ENCODE data around the gene TSEN2. TPM values are rescaled to one million over a fixed set of nuclear protein-coding genes. Genes with fewer than 3 reads are reported as not detected.

The TSEN2 gene
- total RNA-seq, 1 donor = 12.7 TPM

- H3K9me3 ChIP-seq (ENCODE audit: low read depth, low read length) = no peaks in the 10 kb centered on the region
- H3K4me1 ChIP-seq (ENCODE audit: insufficient read depth, low read length) = no peaks in the 10 kb centered on the region
- H3K4me3 ChIP-seq (ENCODE audit: low read length) = no peak overlapping the region
- no peaks in the 10 kb centered on the region for H3K27me3 ChIP-seq (ENCODE audit: insufficient read depth, low read length)
These were observed 12.1 kb downstream of the TSEN2 start for GRCh38 chr3:12496453-12496761.

- Histone ChIP-seq H3K4me1 (ENCODE audit: insufficient read depth, low read length) (peaks cover 8% of the 10 kb centered on the region), H3K4me3 (ENCODE audit: low read length) (no peak overlapping the region), H3K9me3 (ENCODE audit: low read depth, low read length) (no peaks in the 10 kb centered on the region), H3K27me3 (ENCODE audit: insufficient read depth, low read length) (no peaks in the 10 kb centered on the region)
These were observed 15.2 kb downstream of the TSEN2 start for GRCh38 chr3:12499474-12499873.

GRCh38 chr3:12501360-12502020 lies 17.2 kb downstream of the TSEN2 start:
- no peaks in the 10 kb centered on the region for H3K9me3 ChIP-seq (ENCODE audit: low read depth, low read length)
- H3K4me3 ChIP-seq (ENCODE audit: low read length) = no peak overlapping the region
- peaks cover 8% of the 10 kb centered on the region for H3K4me1 ChIP-seq (ENCODE audit: insufficient read depth, low read length)
- no peaks in the 10 kb centered on the region for H3K27me3 ChIP-seq (ENCODE audit: insufficient read depth, low read length)

- H3K4me1 ChIP-seq (ENCODE audit: insufficient read depth, low read length) = peaks cover 8% of the 10 kb centered on the region
- H3K9me3 ChIP-seq (ENCODE audit: low read depth, low read length) = no peaks in the 10 kb centered on the region
- H3K27me3 ChIP-seq (ENCODE audit: insufficient read depth, low read length) = no peaks in the 10 kb centered on the region
- H3K4me3 ChIP-seq (ENCODE audit: low read length) = no peak overlapping the region
These were observed 19.1 kb downstream of the TSEN2 start for GRCh38 chr3:12503126-12503957.

- no peaks in the 10 kb centered on the region for H3K9me3 ChIP-seq (ENCODE audit: low read depth, low read length)
- no peak overlapping the region for H3K4me3 ChIP-seq (ENCODE audit: low read length)
- no peaks in the 10 kb centered on the region for H3K27me3 ChIP-seq (ENCODE audit: insufficient read depth, low read length)
- peaks cover 8% of the 10 kb centered on the region for H3K4me1 ChIP-seq (ENCODE audit: insufficient read depth, low read length)
These were observed 22.0 kb downstream of the TSEN2 start for GRCh38 chr3:12506201-12506709.

- Histone ChIP-seq H3K27me3 (ENCODE audit: insufficient read depth, low read length) (no peaks in the 10 kb centered on the region), H3K4me3 (ENCODE audit: low read length) (no peak overlapping the region), H3K9me3 (ENCODE audit: low read depth, low read length) (no peaks in the 10 kb centered on the region), H3K4me1 (ENCODE audit: insufficient read depth, low read length) (peaks cover 8% of the 10 kb centered on the region)
These were observed 23.5 kb downstream of the TSEN2 start for GRCh38 chr3:12507591-12508281.

GRCh38 chr3:12508291-12508700 lies 24.0 kb downstream of the TSEN2 start:
- Histone ChIP-seq H3K4me1 (ENCODE audit: insufficient read depth, low read length) (peaks cover 8% of the 10 kb centered on the region), H3K27me3 (ENCODE audit: insufficient read depth, low read length) (no peaks in the 10 kb centered on the region), H3K9me3 (ENCODE audit: low read depth, low read length) (no peaks in the 10 kb centered on the region), H3K4me3 (ENCODE audit: low read length) (no peak overlapping the region)

- Histone ChIP-seq H3K9me3 (ENCODE audit: low read depth, low read length) (no peaks in the 10 kb centered on the region), H3K27me3 (ENCODE audit: insufficient read depth, low read length) (no peaks in the 10 kb centered on the region), H3K4me1 (ENCODE audit: insufficient read depth, low read length) (no peaks in the 10 kb centered on the region), H3K4me3 (ENCODE audit: low read length) (no peak overlapping the region)
These were observed 25.2 kb downstream of the TSEN2 start for GRCh38 chr3:12509466-12509865.

- H3K27me3 ChIP-seq (ENCODE audit: insufficient read depth, low read length) = no peaks in the 10 kb centered on the region
- H3K4me1 ChIP-seq (ENCODE audit: insufficient read depth, low read length) = no peaks in the 10 kb centered on the region
- H3K9me3 ChIP-seq (ENCODE audit: low read depth, low read length) = no peaks in the 10 kb centered on the region
- no peak overlapping the region for H3K4me3 ChIP-seq (ENCODE audit: low read length)
These were observed 28.3 kb downstream of the TSEN2 start for GRCh38 chr3:12512534-12513118.

GRCh38 chr3:12513694-12514446 lies 29.6 kb downstream of the TSEN2 start:
- Histone ChIP-seq H3K4me1 (ENCODE audit: insufficient read depth, low read length) (no peaks in the 10 kb centered on the region), H3K9me3 (ENCODE audit: low read depth, low read length) (no peaks in the 10 kb centered on the region), H3K27me3 (ENCODE audit: insufficient read depth, low read length) (no peaks in the 10 kb centered on the region), H3K4me3 (ENCODE audit: low read length) (no peak overlapping the region)

- H3K9me3 ChIP-seq (ENCODE audit: low read depth, low read length) = no peaks in the 10 kb centered on the region
- H3K4me3 ChIP-seq (ENCODE audit: low read length) = no peak overlapping the region
These were observed 31.4 kb downstream of the TSEN2 start for GRCh38 chr3:12515631-12516030.

GRCh38 chr3:12516873-12517272 lies 32.6 kb downstream of the TSEN2 start:
- H3K4me3 ChIP-seq (ENCODE audit: low read length) = no peak overlapping the region
- H3K27me3 ChIP-seq (ENCODE audit: insufficient read depth, low read length) = no peaks in the 10 kb centered on the region
- no peaks in the 10 kb centered on the region for H3K9me3 ChIP-seq (ENCODE audit: low read depth, low read length)
- no peaks in the 10 kb centered on the region for H3K4me1 ChIP-seq (ENCODE audit: insufficient read depth, low read length)

More at GRCh38 chr3:12515631-12516030, 31.4 kb downstream of the TSEN2 start:
- H3K4me1 ChIP-seq (ENCODE audit: insufficient read depth, low read length) = no peaks in the 10 kb centered on the region
- no peaks in the 10 kb centered on the region for H3K27me3 ChIP-seq (ENCODE audit: insufficient read depth, low read length)

- Histone ChIP-seq H3K4me1 (ENCODE audit: insufficient read depth, low read length) (no peaks in the 10 kb centered on the region), H3K27me3 (ENCODE audit: insufficient read depth, low read length) (no peaks in the 10 kb centered on the region), H3K4me3 (ENCODE audit: low read length) (no peak overlapping the region), H3K9me3 (ENCODE audit: low read depth, low read length) (no peaks in the 10 kb centered on the region)
These were observed 34.2 kb downstream of the TSEN2 start for GRCh38 chr3:12518261-12519028.

- H3K27me3 ChIP-seq (ENCODE audit: insufficient read depth, low read length) = no peaks in the 10 kb centered on the region
- no peaks in the 10 kb centered on the region for H3K9me3 ChIP-seq (ENCODE audit: low read depth, low read length)
- H3K4me3 ChIP-seq (ENCODE audit: low read length) = no peak overlapping the region
- H3K4me1 ChIP-seq (ENCODE audit: insufficient read depth, low read length) = no peaks in the 10 kb centered on the region
These were observed 36.7 kb downstream of the TSEN2 start for GRCh38 chr3:12521010-12521409.
